ENCODE data around the gene IFI6.
"Not testable (repeated sequence)": the region's sequence is repeated elsewhere in the genome, so short reads cannot be mapped to it uniquely, and the experiment has no call there.

IFI6 gene

DNA sequence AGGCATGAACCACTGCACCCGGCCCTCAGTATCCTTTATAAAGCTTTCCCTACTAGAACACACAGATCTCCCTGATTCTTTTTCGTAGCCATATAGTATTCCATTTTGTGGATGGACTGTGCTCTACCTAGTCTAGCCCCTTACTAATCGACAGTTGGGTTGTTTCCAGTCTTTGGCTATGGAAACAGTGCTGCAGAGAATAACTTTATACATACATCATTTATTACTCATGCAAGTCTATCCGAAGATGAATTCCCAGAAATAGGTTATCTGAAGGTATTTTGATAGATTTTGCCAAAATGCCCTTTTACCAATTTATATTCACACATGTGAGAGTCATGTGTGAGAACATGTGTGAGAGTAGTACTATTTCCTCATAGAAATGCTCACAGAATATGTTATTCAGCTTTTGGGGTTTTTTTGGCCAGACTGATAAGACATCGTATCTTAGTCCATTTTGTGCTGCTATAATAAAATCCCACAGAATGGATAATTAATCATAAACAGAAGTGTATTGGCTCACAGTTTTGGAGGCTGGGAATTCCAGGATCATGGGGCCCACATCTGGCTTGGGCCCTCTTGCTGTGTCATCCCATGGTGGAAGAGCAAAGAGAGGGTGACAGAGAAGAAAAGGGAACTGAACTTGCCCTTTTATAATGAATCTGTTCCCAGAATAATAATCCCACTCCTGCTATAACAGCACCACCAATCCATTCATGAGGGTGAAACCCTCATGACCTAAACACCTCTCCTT, 19.7 kb downstream of the IFI6 start:
- no peak for DNase-seq (ENCODE audit: low read depth in 2 of 3, low spot score in 2 of 3)

DNA sequence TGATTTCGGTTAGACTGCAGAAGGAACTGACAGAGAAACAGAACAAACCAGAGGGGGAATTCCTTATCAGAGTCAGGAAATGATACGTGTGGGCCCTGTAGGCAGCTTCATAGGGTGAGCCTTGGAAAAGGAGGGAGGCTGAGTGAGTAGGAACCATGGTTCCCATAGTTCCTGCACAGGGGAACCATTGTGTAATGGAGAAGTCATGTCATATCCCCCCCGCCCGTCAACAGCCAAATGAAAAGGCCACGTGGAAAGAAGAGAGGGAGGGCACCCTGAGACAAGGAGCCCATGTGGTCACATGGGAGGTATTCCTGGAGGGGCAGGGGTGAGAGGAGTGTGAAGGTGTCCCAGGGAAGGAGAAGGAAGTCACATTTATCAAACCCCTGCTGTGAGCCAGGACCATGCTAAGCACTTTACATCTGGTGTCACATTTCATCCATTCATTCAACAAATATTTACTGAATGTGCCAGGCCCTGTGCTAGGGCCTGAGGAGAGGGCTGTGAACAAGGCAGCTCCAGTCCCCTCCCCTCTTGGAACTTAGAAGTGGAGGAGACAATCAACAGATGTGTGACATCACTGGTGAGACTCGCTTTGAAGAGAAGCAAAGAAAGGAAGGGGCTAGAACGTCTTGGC, 21.3 kb downstream of the IFI6 start:
- no peak for DNase-seq (ENCODE audit: low read depth in 2 of 3, low spot score in 2 of 3)

DNA sequence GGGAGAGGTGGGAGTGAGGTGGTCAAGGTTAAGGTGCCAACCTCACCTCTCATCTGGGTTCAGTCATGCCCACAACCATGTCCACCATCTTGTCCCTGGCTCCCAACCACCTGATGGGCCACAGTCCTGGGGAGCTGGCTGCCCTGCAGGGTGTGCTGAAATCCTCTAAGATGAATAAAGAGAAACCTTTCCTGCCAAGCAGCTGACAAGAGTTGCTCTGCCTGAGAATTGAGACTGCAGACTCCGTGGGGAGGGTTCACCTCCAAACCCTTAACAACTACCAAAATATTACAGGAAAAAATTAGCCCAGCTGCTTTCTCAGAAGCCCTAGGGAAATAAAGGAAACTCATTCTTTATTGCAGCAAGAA, 21.8 kb downstream of the IFI6 start:
- no peak for DNase-seq (ENCODE audit: low read depth in 2 of 3, low spot score in 2 of 3)

- DNase-seq (ENCODE audit: low read depth in 2 of 3, low spot score in 2 of 3): no peak
These were observed 22.7 kb downstream of the IFI6 start for GRCh38 chr1:27649306-27649635.

GRCh38 chr1:27648602-27649305, 23.2 kb downstream of the IFI6 start:
- no peak for DNase-seq (ENCODE audit: low read depth in 2 of 3, low spot score in 2 of 3)

- no peak for DNase-seq (ENCODE audit: low read depth in 2 of 3, low spot score in 2 of 3)
These were observed 24.7 kb downstream of the IFI6 start for GRCh38 chr1:27647328-27647727.

DNA sequence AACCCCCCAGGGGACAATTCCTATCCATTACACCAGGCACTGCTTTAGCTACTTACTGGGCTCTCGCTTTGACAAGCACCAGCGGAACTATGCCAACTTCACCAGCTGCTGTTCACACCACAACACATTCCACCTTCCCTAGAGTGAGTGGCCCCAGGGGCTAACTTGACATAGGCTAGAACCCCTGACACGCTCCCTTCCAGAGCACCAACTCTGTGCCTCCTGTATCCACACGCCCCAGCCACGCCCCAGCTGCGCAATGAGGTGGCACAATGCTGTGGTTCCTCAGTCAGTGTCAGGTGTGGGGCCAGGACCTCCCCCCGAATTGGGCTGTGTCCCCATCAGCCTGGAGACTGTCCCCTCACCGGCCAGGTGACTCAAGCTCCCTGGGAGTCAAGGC, 25.3 kb downstream of the IFI6 start:
- no peak for DNase-seq (ENCODE audit: low read depth in 2 of 3, low spot score in 2 of 3)

DNA sequence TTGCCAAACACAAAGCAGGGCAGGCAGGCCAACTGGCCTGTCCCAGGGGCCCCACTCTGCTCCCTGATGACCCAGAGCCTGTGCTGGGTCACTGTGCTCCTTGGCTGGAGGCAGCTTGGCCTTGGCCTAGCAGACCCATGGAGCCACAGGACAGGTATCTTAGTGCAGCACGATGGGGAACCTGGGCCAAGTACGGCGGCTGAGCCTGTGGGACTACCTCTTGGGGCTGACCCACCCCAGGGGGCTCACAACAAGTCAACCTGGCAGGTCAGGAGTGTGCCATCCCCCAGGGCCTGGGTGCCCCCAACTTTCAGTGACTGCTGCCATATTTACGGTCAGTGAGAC, 26.9 kb downstream of the IFI6 start:
- DNase-seq (ENCODE audit: low read depth in 2 of 3, low spot score in 2 of 3): no peak

- no peak for DNase-seq (ENCODE audit: low read depth in 2 of 3, low spot score in 2 of 3)
These were observed 27.5 kb downstream of the IFI6 start for GRCh38 chr1:27644369-27645070.

- peak in 1 of 3 experiments; percentile 45 for DNase-seq (ENCODE audit: low read depth in 2 of 3, low spot score in 2 of 3)
These were observed 28.2 kb downstream of the IFI6 start for GRCh38 chr1:27643600-27644368.

DNA sequence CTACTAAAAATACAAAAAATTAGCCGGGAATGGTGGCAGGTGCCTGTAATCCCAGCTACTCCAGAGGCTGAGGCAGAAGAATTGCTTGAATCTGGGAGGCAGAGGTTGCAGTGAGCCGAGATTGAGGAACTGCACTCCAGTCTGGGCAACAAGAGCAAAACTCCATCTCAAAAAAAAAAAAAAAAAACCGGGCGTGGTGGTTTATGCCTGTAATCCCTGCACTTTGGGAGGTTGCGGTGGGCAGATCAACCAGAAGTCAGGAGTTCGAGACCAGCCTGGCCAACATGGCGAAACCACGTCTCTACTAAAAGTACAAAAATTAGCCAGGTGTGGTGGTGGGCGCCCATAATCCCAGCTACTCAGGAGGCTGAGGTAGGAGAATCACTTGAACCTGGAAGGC, 31.5 kb downstream of the IFI6 start:
- DNase-seq (ENCODE audit: low read depth in 2 of 3, low spot score in 2 of 3): not testable (repeated sequence)

- DNase-seq (ENCODE audit: low read depth in 2 of 3, low spot score in 2 of 3): no peak
These were observed 33.2 kb downstream of the IFI6 start for GRCh38 chr1:27638805-27639204.

- DNase-seq (ENCODE audit: low read depth in 2 of 3, low spot score in 2 of 3): no peak
These were observed 33.8 kb downstream of the IFI6 start for GRCh38 chr1:27638047-27638734.

DNA sequence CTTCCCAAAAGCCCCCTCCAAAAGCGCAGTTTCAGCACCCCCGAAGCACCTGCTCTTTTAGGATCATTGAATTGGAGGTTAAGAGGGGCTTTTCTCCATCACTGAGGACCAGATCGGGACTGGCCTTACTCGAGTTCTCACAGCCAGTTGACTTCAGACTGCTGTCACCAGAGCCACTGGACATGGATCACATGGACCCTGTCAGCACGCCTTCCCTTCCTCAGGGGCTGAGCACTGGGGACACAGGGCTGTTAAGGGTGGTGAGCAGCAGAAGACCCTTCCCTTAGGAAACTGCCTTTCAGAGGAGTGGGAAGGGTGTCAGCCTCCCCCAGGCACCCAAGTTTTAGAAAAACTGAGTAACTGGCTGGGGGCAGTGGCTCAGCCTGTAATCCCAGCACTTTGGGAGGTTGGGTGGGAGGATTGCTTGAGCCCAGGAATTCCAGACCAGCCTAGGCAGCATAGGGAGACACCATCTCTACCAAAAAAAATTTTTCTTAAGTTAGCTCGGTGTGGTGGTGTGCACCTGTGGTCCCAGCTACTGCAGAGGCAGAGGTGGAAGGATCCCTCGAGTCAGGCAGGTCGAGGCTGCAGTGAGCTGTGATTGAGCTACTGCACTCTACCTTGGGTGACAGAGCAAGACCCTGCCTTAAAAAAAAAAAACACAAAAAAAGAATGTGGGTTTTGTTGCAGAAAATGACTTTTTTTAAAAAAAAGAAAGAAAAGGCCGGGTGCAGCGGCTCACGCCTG, 36.4 kb downstream of the IFI6 start:
- no peak for DNase-seq (ENCODE audit: low read depth in 2 of 3, low spot score in 2 of 3)

GRCh38 chr1:27634985-27635367, 37.0 kb downstream of the IFI6 start, which contains the start of gene FGR:
Gene FGR, minus strand, starts transcription at chr1:27635185. Its CDS starts 11,269 bp downstream, at chr1:27623916.
- DNase-seq (ENCODE audit: low read depth in 2 of 3, low spot score in 2 of 3): no peak

DNA sequence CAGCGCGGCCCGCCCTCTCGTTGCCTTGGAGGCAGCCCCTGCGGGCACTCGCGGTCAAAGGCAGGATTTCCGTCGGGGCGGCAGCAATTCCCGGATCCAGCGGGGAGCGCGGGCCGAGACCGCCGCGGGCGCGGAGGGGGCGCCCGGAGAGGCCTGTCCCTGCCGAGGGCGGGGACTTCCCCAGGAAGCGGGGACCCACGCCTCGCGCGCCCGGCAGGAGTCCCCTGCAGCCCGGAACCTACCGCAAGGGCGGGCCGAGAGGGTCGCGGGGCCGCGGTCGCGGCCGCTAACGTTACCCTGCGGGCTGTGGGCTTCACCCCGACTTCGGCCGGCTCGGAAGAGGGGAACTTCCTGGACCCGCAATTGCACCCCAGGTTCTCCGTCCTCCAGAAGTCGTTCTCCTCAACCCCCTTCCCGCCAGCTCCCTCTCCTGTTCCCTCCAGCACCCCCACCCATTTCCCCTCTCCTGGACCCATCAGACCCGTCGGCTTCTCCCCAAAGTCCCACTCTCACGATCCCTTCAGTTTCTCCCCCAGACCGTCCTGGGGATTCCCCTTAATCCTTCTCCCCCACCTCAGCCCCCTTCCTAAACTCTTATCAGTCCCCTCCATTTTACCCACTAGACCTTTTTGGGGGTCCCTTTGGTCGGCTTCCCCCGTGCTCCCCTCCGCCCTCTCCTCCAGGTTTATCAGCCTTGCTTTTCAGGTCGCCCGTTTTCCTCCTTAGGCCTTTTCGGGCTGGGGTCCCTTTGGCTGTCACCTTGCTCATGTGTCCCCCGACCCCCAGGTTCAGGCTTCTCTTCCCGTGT, 37.6 kb downstream of the IFI6 start:
- DNase-seq (ENCODE audit: low read depth in 2 of 3, low spot score in 2 of 3): no peak

DNA sequence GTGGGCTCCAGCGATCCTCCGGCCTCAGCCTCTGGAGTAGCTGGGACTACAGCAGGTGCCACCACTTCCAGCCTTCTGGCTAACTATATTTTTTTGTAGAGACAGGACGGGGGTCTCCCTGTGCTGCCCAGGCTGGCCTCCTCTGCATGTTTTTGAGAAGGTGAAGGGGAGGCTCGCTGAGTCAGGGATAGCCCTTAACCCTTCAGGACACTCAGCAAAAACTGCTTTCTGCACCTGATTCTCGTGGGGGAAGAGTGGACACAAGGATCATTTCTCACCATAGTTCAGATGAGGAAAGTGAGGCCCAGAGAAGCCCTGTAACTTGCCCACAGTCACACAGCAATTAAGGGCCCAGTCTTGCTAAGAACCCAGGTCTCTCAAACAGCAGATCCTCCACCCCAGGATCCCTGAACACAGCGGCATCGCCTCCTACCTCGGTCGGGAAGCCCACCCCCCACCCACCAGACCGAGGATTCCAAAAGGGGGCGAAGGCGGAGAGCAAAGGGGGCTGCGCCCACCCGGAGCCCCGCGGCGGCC, 38.3 kb downstream of the IFI6 start:
- DNase-seq (ENCODE audit: low read depth in 2 of 3, low spot score in 2 of 3): no peak

- DNase-seq (ENCODE audit: low read depth in 2 of 3, low spot score in 2 of 3): no peak
These were observed 38.7 kb downstream of the IFI6 start for GRCh38 chr1:27633298-27633610.
